PC-3 (cell line): ENCODE measurements around the gene MDM1.

ENCODE experiments used
- EZH2 ChIP-seq: fragments of 300-600 bp; sonication (generic); IDR thresholded peaks from one replicate; pipeline ENCODE4 v1.6.1; 2017; ENCODE audit warnings: antibody characterized with exemption, mild to moderate bottlenecking, low read length; ENCODE audit not compliant: unreplicated experiment
- TF ChIP-seq, protein P1 (sequence below): fragments of 300-600 bp; sonication (generic); conservative IDR thresholded peaks from 2 replicates; pipeline ENCODE4 v1.5.1; 2017; ENCODE audit warnings: antibody characterized with exemption, low read depth, mild to moderate bottlenecking, low read length

DNA sequence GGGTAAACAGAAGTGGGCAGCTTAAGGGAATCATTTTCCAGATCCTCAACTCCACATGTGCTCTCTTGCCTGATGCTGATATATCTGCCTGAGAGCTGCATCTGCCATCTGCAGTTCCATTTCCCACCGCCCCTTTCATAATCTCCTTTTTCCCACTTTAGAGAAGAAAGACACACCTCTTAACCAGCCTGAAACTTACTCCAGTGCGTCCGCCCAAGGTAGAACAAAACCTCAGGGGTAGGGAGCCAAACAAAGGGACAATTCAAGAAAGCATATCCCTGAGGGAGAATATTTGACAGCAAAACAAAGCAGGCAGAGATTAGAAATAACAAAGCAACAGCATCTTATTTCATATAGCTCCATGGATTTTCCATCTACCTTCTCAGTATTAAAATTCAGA lies 4.3 kb downstream of the MDM1 start:
- TF ChIP-seq, protein P1, sequence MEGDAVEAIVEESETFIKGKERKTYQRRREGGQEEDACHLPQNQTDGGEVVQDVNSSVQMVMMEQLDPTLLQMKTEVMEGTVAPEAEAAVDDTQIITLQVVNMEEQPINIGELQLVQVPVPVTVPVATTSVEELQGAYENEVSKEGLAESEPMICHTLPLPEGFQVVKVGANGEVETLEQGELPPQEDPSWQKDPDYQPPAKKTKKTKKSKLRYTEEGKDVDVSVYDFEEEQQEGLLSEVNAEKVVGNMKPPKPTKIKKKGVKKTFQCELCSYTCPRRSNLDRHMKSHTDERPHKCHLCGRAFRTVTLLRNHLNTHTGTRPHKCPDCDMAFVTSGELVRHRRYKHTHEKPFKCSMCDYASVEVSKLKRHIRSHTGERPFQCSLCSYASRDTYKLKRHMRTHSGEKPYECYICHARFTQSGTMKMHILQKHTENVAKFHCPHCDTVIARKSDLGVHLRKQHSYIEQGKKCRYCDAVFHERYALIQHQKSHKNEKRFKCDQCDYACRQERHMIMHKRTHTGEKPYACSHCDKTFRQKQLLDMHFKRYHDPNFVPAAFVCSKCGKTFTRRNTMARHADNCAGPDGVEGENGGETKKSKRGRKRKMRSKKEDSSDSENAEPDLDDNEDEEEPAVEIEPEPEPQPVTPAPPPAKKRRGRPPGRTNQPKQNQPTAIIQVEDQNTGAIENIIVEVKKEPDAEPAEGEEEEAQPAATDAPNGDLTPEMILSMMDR: no peak
- no peak for TF ChIP-seq EZH2
